Thoracic aorta (tissue), 2 donors: ENCODE data around the gene HOXD4. TPM values are rescaled to one million over a fixed set of nuclear protein-coding genes. Genes with fewer than 3 reads are reported as not detected.

Source experiments
- ATAC-seq: fragments of 150-250 bp; one replicate; pipeline ENCODE4 v1.8.0; 2017; ENCODE audit warnings: low read depth; ENCODE audit not compliant: insufficient number of reproducible peaks, low FRiP score
- DNase-seq: peaks from one replicate; pipeline ENCODE4 v3.0.0-alpha.2; 2020; ENCODE audit warnings: low spot score
- H3K27ac ChIP-seq, 2 donors: fragments of 200-600 bp; sonication (generic); 1 replicate in 1 of 2; 2 replicates in 1 of 2; pipeline ENCODE4 v1.5.1; 2016; ENCODE audit warnings: mild to moderate bottlenecking in 2 of 2, moderate library complexity in 2 of 2
- H3K27me3 ChIP-seq: fragments of 200-600 bp; sonication (generic); replicated peaks from 2 replicates; pipeline ENCODE4 v1.6.0; 2016; ENCODE audit warnings: mild to moderate bottlenecking; ENCODE audit not compliant: insufficient read depth
- H3K36me3 ChIP-seq: fragments of 200-600 bp; sonication (generic); one replicate; pipeline ENCODE4 v1.5.1; 2016
- H3K4me1 ChIP-seq, 2 donors: fragments of 200-600 bp; sonication (generic); 1 replicate in 1 of 2; 2 replicates in 1 of 2; pipeline versions ENCODE4 v1.5.1 to v1.6.0; 2016; ENCODE audit warnings: low read depth in 2 of 2, mild to moderate bottlenecking in 1 of 2; ENCODE audit not compliant: control insufficient read depth in 1 of 2
- H3K4me3 ChIP-seq: fragments of 200-600 bp; sonication (generic); 2 replicates; pipeline ENCODE4 v1.5.1; 2016; ENCODE audit warnings: mild to moderate bottlenecking
- H3K9me3 ChIP-seq: fragments of 200-600 bp; sonication (generic); 2 replicates; pipeline ENCODE4 v1.5.1; 2016
- total RNA-seq, 2 donors: library from RNA; depleted of rRNA; stranded (reverse); fragments of >200 nt; gene quantifications; one replicate each; pipeline versions ENCODE4 v1.1.0 to v1.2.3, GENCODE V29; 2016
- TF ChIP-seq, protein P1 (sequence below): fragments of 200-600 bp; sonication (generic); IDR thresholded peaks from one replicate; pipeline ENCODE4 v1.5.1; 2019; ENCODE audit warnings: antibody characterized with exemption

The HOXD4 gene
- total RNA-seq, 2 donors from 2014 or later = 4.8 to 9.3 TPM

DNA sequence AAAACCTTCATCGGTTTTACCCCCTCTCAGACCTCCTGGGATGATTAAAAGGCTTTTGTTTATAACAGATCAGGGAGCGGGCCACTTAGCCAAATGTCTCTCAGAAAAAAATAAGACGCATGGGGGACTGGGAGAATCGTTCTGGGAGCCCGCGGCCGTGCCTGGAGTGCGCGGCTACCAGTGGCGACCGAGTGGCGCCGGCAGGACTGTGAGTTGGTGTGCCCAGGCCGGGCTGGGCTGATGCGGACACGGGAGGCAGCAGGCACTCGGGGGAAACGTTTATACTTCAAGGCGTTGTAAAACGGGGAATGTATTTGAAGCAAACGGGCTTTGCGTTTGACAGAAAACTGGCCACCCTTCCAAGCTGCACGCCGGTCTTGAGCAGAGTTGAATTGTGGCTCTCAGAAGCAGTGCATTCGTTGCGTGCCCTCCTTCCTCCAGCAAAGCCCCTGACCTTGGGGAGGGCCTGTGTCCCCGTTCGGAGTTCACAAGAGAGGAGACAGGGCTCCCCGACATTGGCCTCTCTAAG lies 39.4 kb upstream of the HOXD4 start:
- TF ChIP-seq, protein P1, sequence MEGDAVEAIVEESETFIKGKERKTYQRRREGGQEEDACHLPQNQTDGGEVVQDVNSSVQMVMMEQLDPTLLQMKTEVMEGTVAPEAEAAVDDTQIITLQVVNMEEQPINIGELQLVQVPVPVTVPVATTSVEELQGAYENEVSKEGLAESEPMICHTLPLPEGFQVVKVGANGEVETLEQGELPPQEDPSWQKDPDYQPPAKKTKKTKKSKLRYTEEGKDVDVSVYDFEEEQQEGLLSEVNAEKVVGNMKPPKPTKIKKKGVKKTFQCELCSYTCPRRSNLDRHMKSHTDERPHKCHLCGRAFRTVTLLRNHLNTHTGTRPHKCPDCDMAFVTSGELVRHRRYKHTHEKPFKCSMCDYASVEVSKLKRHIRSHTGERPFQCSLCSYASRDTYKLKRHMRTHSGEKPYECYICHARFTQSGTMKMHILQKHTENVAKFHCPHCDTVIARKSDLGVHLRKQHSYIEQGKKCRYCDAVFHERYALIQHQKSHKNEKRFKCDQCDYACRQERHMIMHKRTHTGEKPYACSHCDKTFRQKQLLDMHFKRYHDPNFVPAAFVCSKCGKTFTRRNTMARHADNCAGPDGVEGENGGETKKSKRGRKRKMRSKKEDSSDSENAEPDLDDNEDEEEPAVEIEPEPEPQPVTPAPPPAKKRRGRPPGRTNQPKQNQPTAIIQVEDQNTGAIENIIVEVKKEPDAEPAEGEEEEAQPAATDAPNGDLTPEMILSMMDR = no peak
- Histone ChIP-seq H3K4me1 (peaks cover 2 to 13% of the 10 kb centered on the region in 2 donors), H3K27me3 (peaks cover 47% of the 10 kb centered on the region), H3K27ac (no peak overlapping the region), H3K36me3 (no peaks in the 10 kb centered on the region), H3K4me3 (no peak overlapping the region), H3K9me3 (no peaks in the 10 kb centered on the region)
- no peak for DNase-seq
- no peak for ATAC-seq

DNA sequence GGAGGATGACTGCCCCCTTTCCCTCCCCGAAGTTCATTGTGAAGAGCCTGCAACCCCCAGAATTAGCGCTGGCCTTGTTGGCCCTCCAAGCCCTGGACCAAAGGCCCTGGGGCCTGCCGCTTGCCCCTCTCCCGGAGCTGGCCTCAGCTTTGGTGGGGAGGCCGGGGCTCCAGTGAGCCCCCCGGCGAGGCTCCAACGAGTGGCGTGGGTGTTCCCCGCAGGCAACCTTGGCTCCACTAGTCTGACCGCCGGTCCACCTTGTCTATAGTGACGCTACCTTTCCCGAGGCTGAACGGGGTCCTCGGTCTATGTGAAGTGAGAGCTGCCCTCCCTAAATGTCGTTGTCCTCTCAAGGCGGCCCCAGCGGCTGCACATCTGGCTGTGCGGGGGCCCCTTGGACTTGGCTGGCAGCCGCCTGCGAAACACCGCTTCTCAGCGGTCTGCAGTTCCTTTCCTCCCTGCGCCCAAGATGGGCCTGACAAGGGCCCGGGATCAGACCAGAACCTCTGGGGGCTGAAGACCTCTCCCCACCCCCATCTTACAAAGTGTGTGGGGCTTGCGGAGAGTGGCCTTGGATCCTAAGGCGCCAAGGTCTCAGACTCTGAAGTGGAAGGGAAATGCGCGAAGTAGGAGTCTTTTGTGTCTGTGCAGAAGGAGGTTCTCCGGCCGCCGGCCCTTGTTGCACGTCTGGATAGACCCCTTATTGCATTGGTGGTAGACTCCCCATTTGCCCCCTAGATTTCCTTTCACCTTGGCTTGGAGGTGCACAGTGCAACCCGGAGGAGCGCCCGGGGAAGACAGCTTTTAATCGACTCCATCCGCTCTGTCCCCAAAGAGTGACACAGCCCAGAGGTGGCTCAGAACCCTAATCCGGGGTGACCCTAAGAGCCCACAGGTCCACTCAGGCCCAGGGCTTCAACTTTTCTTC lies 38.7 kb upstream of the HOXD4 start:
- ATAC-seq = no peak
- TF ChIP-seq, protein P1 = no peak
- H3K27me3 ChIP-seq = peaks cover 52% of the 10 kb centered on the region

DNA sequence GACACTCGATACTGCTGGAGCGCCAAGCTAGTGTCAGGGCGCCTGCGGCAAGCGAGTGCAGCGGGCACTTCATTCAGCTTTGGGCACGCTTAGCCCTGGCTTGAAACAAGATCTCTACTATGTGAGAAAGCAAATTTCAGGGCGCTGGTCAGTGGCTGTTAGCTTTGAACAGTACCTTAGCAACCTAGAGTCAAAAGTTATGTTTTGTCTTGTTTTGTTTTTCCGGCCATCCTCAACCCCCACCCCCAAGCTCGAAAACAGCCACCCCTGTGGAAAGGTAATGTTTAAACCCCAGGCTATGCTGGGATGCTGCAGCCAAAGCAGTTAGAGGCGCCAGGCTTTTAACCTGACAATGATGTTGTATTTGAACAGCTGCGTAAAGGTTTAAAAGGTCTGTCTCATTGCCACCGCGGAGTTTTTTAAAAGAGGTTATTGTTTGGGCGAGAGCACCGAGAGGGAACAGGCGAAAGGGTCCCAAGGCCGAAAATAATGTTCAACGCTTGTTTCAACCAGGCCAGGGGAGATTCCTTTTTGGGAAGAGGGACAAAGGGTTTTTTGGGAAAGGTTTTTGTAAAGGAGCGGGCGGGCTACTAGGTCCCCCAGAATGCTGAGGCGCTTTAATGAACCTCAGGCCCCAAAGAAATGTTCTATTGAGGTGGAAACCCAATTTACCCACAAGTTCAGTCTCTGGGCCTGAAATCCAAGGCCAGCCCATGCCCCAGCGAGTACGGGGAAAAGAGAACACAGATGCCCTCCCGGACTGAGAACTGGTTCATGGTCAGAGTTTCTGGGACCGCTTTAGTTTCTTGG lies 37.0 kb upstream of the HOXD4 start:
- Histone ChIP-seq H3K27ac (no peak overlapping the region), H3K4me3 (no peak overlapping the region), H3K9me3 (no peaks in the 10 kb centered on the region), H3K27me3 (peaks cover 58% of the 10 kb centered on the region), H3K36me3 (no peaks in the 10 kb centered on the region), H3K4me1 (peaks cover 0 to 6% of the 10 kb centered on the region in 2 donors)
- DNase-seq = no peak
- no peak for ATAC-seq
- TF ChIP-seq, protein P1 = no peak

More for the DNA sequence above, 38.7 kb upstream of the HOXD4 start:
- Histone ChIP-seq H3K4me1 (peaks cover 0 to 9% of the 10 kb centered on the region in 2 donors), H3K9me3 (no peaks in the 10 kb centered on the region), H3K36me3 (no peaks in the 10 kb centered on the region), H3K27ac (no peak overlapping the region), H3K4me3 (no peak overlapping the region)
- no peak for DNase-seq

DNA sequence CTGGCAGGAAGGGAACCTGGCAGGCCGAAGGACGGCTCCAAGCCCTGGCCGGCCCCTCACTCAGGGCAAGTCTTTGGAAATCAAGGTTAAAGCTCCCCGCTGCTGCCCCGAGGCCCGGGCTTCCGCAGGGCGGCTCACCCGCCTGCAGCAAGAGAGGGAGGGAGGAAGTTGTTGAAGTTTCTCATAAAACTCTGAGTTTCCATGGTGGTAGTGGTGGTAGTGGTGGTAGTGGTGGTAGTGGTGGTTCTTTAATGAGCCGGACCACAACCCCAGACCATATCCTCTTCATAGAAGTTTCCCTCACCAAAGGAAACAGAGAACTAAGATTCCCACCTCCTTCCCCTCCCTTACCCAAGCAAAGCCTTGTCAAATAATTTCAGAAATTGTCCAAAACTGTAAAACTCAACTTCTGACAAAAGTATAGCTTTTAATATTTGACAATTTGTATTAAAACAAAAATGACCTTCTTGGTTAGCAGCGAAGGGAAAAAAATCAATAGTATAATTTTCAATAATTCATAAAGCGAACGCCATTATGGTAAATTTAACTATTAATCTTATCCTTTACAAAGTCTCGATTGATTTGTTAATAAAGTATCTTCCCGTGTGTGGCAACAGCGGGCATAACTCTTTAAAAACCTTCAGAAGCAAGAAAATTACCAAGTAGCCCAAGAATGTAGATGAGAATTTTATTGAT lies 36.3 kb upstream of the HOXD4 start:
- H3K36me3 ChIP-seq = no peaks in the 10 kb centered on the region
- TF ChIP-seq, protein P1 = no peak
- no peak overlapping the region for H3K4me3 ChIP-seq

More for the DNA sequence above, 36.3 kb upstream of the HOXD4 start:
- Histone ChIP-seq H3K4me1 (peaks cover 0 to 6% of the 10 kb centered on the region in 2 donors), H3K9me3 (no peaks in the 10 kb centered on the region), H3K27ac (no peak overlapping the region), H3K27me3 (peaks cover 58% of the 10 kb centered on the region)
- ATAC-seq = no peak
- DNase-seq = no peak
